A673 (cell line): ENCODE results near the gene STX18.

ENCODE experiments used
- EZH2 ChIP-seq: fragments of 200-600 bp; sonication (generic); IDR thresholded peaks from 2 replicates; pipeline ENCODE4 v1.6.1; 2017; ENCODE audit warnings: borderline replicate concordance, low read depth, mild to moderate bottlenecking, mixed read lengths, antibody characterized with exemption, low read length; ENCODE audit not compliant: poor library complexity, severe bottlenecking
- TF ChIP-seq, protein P1 (sequence below): fragments of 300-800, 200-600 bp; sonication (generic); conservative IDR thresholded peaks from 2 replicates; pipeline ENCODE4 v1.5.1; 2017; ENCODE audit warnings: low read depth, mild to moderate bottlenecking, antibody characterized with exemption, low read length, moderate library complexity, mixed read lengths

GRCh38 chr4:4519297-4519894 lies 22.5 kb downstream of the STX18 start:
- TF ChIP-seq EZH2, result no peak
- TF ChIP-seq, protein P1, sequence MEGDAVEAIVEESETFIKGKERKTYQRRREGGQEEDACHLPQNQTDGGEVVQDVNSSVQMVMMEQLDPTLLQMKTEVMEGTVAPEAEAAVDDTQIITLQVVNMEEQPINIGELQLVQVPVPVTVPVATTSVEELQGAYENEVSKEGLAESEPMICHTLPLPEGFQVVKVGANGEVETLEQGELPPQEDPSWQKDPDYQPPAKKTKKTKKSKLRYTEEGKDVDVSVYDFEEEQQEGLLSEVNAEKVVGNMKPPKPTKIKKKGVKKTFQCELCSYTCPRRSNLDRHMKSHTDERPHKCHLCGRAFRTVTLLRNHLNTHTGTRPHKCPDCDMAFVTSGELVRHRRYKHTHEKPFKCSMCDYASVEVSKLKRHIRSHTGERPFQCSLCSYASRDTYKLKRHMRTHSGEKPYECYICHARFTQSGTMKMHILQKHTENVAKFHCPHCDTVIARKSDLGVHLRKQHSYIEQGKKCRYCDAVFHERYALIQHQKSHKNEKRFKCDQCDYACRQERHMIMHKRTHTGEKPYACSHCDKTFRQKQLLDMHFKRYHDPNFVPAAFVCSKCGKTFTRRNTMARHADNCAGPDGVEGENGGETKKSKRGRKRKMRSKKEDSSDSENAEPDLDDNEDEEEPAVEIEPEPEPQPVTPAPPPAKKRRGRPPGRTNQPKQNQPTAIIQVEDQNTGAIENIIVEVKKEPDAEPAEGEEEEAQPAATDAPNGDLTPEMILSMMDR, result peak; percentile 71
